Measurements from ENCODE around the gene MCC. TPM values are rescaled to one million over a fixed set of nuclear protein-coding genes. Genes with fewer than 3 reads are reported as not detected.

Gene MCC
- total RNA-seq, 4 donors from 2014 or later = 6.8 to 11.9 (median 9.0) TPM

GRCh38 chr5:113024076-113024697 is 464.1 kb downstream of the MCC start:
- TF ChIP-seq POLR2A (IDR thresholded peaks at IDR 0.05) (no peak), CTCF (IDR thresholded peaks at IDR 0.05 in 4 of 5, conservative IDR thresholded peaks at IDR 0.05 in 1 of 5) (no peak)
- ATAC-seq (no peak), DNase-seq (no peak)
- H3K27me3 ChIP-seq = no peaks in the 10 kb centered on the region
- H3K27ac ChIP-seq = no peak overlapping the region
- in situ Hi-C loops (cut with MboI; ENCODE audit: low sequenced_read_pairs in 4 of 4) = loop anchor here in 2 of 4 donors (25.0 kb wide), 2 partner anchors 313 to 588 kb away; no protein-coding TSS in a partner anchor
- H3K9me3 ChIP-seq = no peaks in the 10 kb centered on the region
- H3K4me3 ChIP-seq = no peak overlapping the region
- H3K4me1 ChIP-seq = no peaks in the 10 kb centered on the region
- H3K36me3 ChIP-seq = peaks cover 0 to 31% of the 10 kb centered on the region in 2 donors
- intact Hi-C loops (cut with DNase I; ENCODE audit: low total_unique reads) = no loop called here

- in situ Hi-C loops (cut with MboI; ENCODE audit: low sequenced_read_pairs in 4 of 4) (loop anchor here in 2 of 4 donors (25.0 kb wide), 2 partner anchors 315 to 590 kb away; no protein-coding TSS in a partner anchor), intact Hi-C loops (cut with DNase I; ENCODE audit: low total_unique reads) (no loop called here)
- H3K4me1 ChIP-seq = no peaks in the 10 kb centered on the region
- peaks cover 0 to 16% of the 10 kb centered on the region in 2 donors for H3K36me3 ChIP-seq
- H3K9me3 ChIP-seq = no peaks in the 10 kb centered on the region
- no peak for TF ChIP-seq POLR2A (IDR thresholded peaks at IDR 0.05)
- no peak for TF ChIP-seq CTCF (IDR thresholded peaks at IDR 0.05 in 4 of 5, conservative IDR thresholded peaks at IDR 0.05 in 1 of 5)
- DNase-seq (no peak), ATAC-seq (no peak)
- no peak overlapping the region for H3K4me3 ChIP-seq
- H3K27ac ChIP-seq = no peak overlapping the region
- H3K27me3 ChIP-seq = no peaks in the 10 kb centered on the region
These were observed 465.6 kb downstream of the MCC start for GRCh38 chr5:113022661-113023060.

- Histone ChIP-seq H3K4me1 (no peaks in the 10 kb centered on the region), H3K27me3 (no peaks in the 10 kb centered on the region)
These were observed 467.6 kb downstream of the MCC start for GRCh38 chr5:113020461-113021273.

More at GRCh38 chr5:113020461-113021273, 467.6 kb downstream of the MCC start:
- intact Hi-C loops (cut with DNase I; ENCODE audit: low total_unique reads) (no loop called here), in situ Hi-C loops (cut with MboI; ENCODE audit: low sequenced_read_pairs in 4 of 4) (loop anchor here in 2 of 4 donors (25.0 kb wide), 2 partner anchors 317 to 592 kb away; no protein-coding TSS in a partner anchor)
- Histone ChIP-seq H3K9me3 (no peaks in the 10 kb centered on the region), H3K4me3 (no peak overlapping the region), H3K27ac (no peak overlapping the region), H3K36me3 (no peaks in the 10 kb centered on the region)
- DNase-seq (no peak), ATAC-seq (no peak)
- TF ChIP-seq CTCF (IDR thresholded peaks at IDR 0.05 in 4 of 5, conservative IDR thresholded peaks at IDR 0.05 in 1 of 5) (no peak), POLR2A (IDR thresholded peaks at IDR 0.05) (no peak)
